Left ventricle myocardium inferior (tissue), 1 donor: ENCODE measurements around the gene KRT79. TPM values are rescaled to one million over a fixed set of nuclear protein-coding genes. Genes with fewer than 3 reads are reported as not detected.
A peak's percentile ranks its signal among the peaks of the same experiment; 100 is the strongest.
"Not testable (repeated sequence)": the region's sequence is repeated elsewhere in the genome, so short reads cannot be mapped to it uniquely, and the experiment has no call there.

ENCODE experiments used
- DNase-seq: peaks from one replicate; pipeline ENCODE4 v3.0.0-alpha.2; 2020
- H3K27ac ChIP-seq: fragments of 200-600 bp; replicated peaks from 2 replicates; pipeline ENCODE4 v1.8.0; 2021
- H3K27me3 ChIP-seq: fragments of 200-600 bp; 2 replicates; pipeline ENCODE4 v1.8.0; 2021; ENCODE audit warnings: low read depth
- H3K36me3 ChIP-seq: fragments of 200-600 bp; 2 replicates; pipeline ENCODE4 v1.8.0; 2021
- H3K4me1 ChIP-seq: fragments of 200-600 bp; 2 replicates; pipeline ENCODE4 v1.8.0; 2021
- H3K4me3 ChIP-seq: fragments of 200-600 bp; 2 replicates; pipeline ENCODE4 v1.8.0; 2021; ENCODE audit warnings: mild to moderate bottlenecking, moderate library complexity
- H3K9me3 ChIP-seq: fragments of 200-600 bp; replicated peaks from 2 replicates; pipeline ENCODE4 v1.8.0; 2021
- CTCF ChIP-seq: fragments of 200-600 bp; IDR thresholded peaks from 2 replicates; pipeline ENCODE4 v1.8.0; 2021; ENCODE audit warnings: antibody characterized with exemption, mild to moderate bottlenecking, borderline replicate concordance
- intact Hi-C: fragments of 100-400 bp; cut with micrococcal nuclease; formaldehyde crosslinking; loops from one replicate; pipeline ENCODE4 v1.11.0; 2022
- long read RNA-seq: library from polyadenylated mRNA; unstranded; transcript quantifications from one replicate; pipeline ENCODE4 v2.0.0, GENCODE V29; 2021
- total RNA-seq: library from RNA; stranded (reverse); fragmentation: NEBNext Ultra II Directional; extraction: Animal tissue kit (Norgen Biotek cat#: 25700); gene quantifications from one replicate; pipeline ENCODE4 v1.2.1, GENCODE V29; 2021
- donor health status: DM: no; HTN: yes; CAD: no; lungs with severe emphysema.

Gene KRT79
- not detected for total RNA-seq
- long read RNA-seq: 0 reads

- Histone ChIP-seq H3K4me3 (no peak within 1 kb of the TSS), H3K4me1 (no peaks in the 10 kb centered on the region), H3K27me3 (peaks cover 86% of the 10 kb centered on the region), H3K9me3 (no peaks in the 10 kb centered on the region), H3K36me3 (no peaks in the 10 kb centered on the region), H3K27ac (no peak within 1 kb of the TSS)
- no peak for DNase-seq
- no peak for TF ChIP-seq CTCF
- intact Hi-C loops: no loop called here
Measured at GRCh38 chr12:52833922-52834726, at the start of gene KRT79. TSS of gene KRT79 (minus strand) at chr12:52834311. CDS start at chr12:52834260, 51 bp downstream.

GRCh38 chr12:52880499-52880898 is 46.4 kb upstream of the KRT79 start:
- intact Hi-C loops: loop anchor here (10.0 kb wide), 1 partner anchor 296 kb away; no protein-coding TSS in a partner anchor
- H3K36me3 ChIP-seq, H3K27ac ChIP-seq, DNase-seq, H3K4me3 ChIP-seq, H3K9me3 ChIP-seq: not testable (repeated sequence)
- Histone ChIP-seq H3K4me1 (peaks cover 17% of the 10 kb centered on the region), H3K27me3 (peaks cover 23% of the 10 kb centered on the region)

GRCh38 chr12:52879394-52880351 is 45.6 kb upstream of the KRT79 start:
- Histone ChIP-seq H3K4me1 (peaks cover 21% of the 10 kb centered on the region), H3K36me3 (no peaks in the 10 kb centered on the region), H3K9me3 (no peaks in the 10 kb centered on the region), H3K4me3 (peak overlapping the region; percentile 54), H3K27me3 (peaks cover 23% of the 10 kb centered on the region), H3K27ac (peak overlapping the region; percentile 33)
- DNase-seq: peak; percentile 68
- TF ChIP-seq CTCF: peak; percentile 71
- intact Hi-C loops: loop anchor here (10.0 kb wide), 1 partner anchor 295 kb away; no protein-coding TSS in a partner anchor

- TF ChIP-seq CTCF: no peak
- Histone ChIP-seq H3K4me1 (peaks cover 28% of the 10 kb centered on the region), H3K36me3 (no peaks in the 10 kb centered on the region), H3K27ac (peak overlapping the region; percentile 33), H3K4me3 (peak overlapping the region; percentile 54), H3K27me3 (peaks cover 23% of the 10 kb centered on the region), H3K9me3 (no peaks in the 10 kb centered on the region)
- no peak for DNase-seq
- intact Hi-C loops: no loop called here
Measured at GRCh38 chr12:52878507-52879393, 44.6 kb upstream of the KRT79 start.

GRCh38 chr12:52877242-52877641 is 43.1 kb upstream of the KRT79 start:
- Histone ChIP-seq H3K4me3 (no peak overlapping the region), H3K4me1 (peaks cover 37% of the 10 kb centered on the region), H3K9me3 (no peaks in the 10 kb centered on the region), H3K27me3 (peaks cover 15% of the 10 kb centered on the region), H3K27ac (no peak overlapping the region), H3K36me3 (no peaks in the 10 kb centered on the region)
- no peak for DNase-seq
- TF ChIP-seq CTCF: no peak
- intact Hi-C loops: no loop called here
